ENCODE results near the gene NUCB2.
"Not testable (repeated sequence)": the region's sequence is repeated elsewhere in the genome, so short reads cannot be mapped to it uniquely, and the experiment has no call there.

Gene NUCB2

DNA sequence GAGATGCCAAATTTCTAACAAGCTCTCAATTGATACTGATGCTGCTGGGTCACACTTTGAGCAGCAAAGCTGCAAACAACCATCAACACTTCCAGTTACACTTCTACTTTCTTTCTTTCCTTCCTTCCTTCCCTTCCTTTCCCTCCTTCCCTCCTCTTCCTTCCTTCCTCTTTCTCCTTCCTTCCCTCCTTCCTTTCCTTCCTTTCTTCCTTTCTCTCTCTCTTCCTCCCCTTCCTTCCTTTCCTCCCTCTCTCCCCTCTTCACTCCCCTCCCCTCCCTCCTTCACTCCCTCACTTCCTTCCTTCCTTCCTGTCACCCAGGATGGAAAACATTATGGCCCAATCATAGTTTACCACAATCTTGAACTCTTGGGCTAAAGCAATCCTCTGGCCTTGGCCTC, 35.8 kb upstream of the NUCB2 start:
- Histone ChIP-seq H3K27ac (replicated peaks) (no peak overlapping the region), H3K4me3 (replicated peaks; ENCODE audit: insufficient read depth, low read length) (no peak overlapping the region), H3K27me3 (ENCODE audit: insufficient read depth, poor library complexity, severe bottlenecking) (no peaks in the 10 kb centered on the region)
- DNase-seq (ENCODE audit: low read depth in 1 of 2, low spot score in 1 of 2), result no peak
- TF ChIP-seq REST (IDR thresholded peaks at IDR 0.05; ENCODE audit: insufficient replicate concordance, low read depth) (no peak), SPI1 (IDR thresholded peaks at IDR 0.05; ENCODE audit: borderline replicate concordance, low read depth) (no peak), GABPA (IDR thresholded peaks at IDR 0.05; ENCODE audit: low read depth) (no peak), POLR2AphosphoS5 (IDR thresholded peaks at IDR 0.05; ENCODE audit: low read depth) (no peak), CTCF (IDR thresholded peaks at IDR 0.05; ENCODE audit: insufficient read depth, low read length) (no peak)

GRCh38 chr11:17242954-17243353, 33.6 kb upstream of the NUCB2 start:
- H3K4me3 ChIP-seq (replicated peaks; ENCODE audit: insufficient read depth, low read length); DNase-seq (ENCODE audit: low read depth in 1 of 2, low spot score in 1 of 2); H3K27me3 ChIP-seq (ENCODE audit: insufficient read depth, poor library complexity, severe bottlenecking); H3K27ac ChIP-seq (replicated peaks): not testable (repeated sequence)

- H3K4me3 ChIP-seq (replicated peaks; ENCODE audit: insufficient read depth, low read length), result no peak overlapping the region
- TF ChIP-seq REST (IDR thresholded peaks at IDR 0.05; ENCODE audit: insufficient replicate concordance, low read depth) (no peak), POLR2AphosphoS5 (IDR thresholded peaks at IDR 0.05; ENCODE audit: low read depth) (no peak), GABPA (IDR thresholded peaks at IDR 0.05; ENCODE audit: low read depth) (no peak), CTCF (IDR thresholded peaks at IDR 0.05; ENCODE audit: insufficient read depth, low read length) (no peak), SPI1 (IDR thresholded peaks at IDR 0.05; ENCODE audit: borderline replicate concordance, low read depth) (no peak)
- no peaks in the 10 kb centered on the region for H3K27me3 ChIP-seq (ENCODE audit: insufficient read depth, poor library complexity, severe bottlenecking)
- peak overlapping the region; percentile 1 for H3K27ac ChIP-seq (replicated peaks)
- DNase-seq (ENCODE audit: low read depth in 1 of 2, low spot score in 1 of 2), result no peak
Measured at GRCh38 chr11:17244046-17244445, 32.5 kb upstream of the NUCB2 start.

DNA sequence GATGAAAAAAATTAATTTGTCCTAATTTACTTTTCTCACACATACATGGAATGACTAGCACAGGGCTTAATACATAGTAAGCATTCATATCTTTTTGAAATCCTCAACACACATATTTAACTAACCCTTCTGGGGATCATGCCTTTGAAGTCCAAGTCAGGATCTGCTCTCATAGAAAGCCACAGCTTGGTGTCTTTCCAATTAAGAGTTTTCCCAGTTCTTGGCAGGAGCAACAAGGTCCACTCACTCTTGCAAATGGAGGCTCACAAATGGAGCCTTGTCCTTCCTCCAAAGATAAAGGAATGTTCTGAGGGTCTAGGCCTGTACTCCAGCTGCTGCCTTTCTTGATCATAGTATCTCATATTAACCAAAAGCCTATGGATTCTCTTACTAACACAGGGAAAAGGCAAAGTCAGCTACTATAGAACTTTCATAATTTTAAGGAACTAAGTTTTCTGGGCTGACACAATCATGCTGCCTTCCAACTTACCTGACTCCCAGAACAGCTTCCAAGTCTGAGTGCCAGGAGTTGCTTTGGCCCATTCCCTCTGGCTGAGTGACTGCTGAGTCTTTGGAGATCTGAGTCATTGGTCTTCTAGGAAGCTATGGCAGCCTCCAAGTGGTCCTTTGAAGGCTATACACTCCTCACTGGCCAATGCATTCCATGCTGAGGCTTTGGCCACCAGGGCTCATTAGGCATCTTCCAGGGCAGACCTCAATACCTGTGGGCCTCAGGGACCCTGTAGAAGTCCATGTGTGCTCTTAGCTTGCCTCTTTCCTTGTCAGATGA, 25.8 kb upstream of the NUCB2 start:
- no peak for TF ChIP-seq CTCF (IDR thresholded peaks at IDR 0.05; ENCODE audit: insufficient read depth, low read length)
- no peak for TF ChIP-seq REST (IDR thresholded peaks at IDR 0.05; ENCODE audit: insufficient replicate concordance, low read depth)
- TF ChIP-seq SPI1 (IDR thresholded peaks at IDR 0.05; ENCODE audit: borderline replicate concordance, low read depth), result no peak
- no peak for TF ChIP-seq GABPA (IDR thresholded peaks at IDR 0.05; ENCODE audit: low read depth)
- TF ChIP-seq POLR2AphosphoS5 (IDR thresholded peaks at IDR 0.05; ENCODE audit: low read depth), result no peak
- no peak overlapping the region for H3K27ac ChIP-seq (replicated peaks)
- no peak overlapping the region for H3K4me3 ChIP-seq (replicated peaks; ENCODE audit: insufficient read depth, low read length)
- no peaks in the 10 kb centered on the region for H3K27me3 ChIP-seq (ENCODE audit: insufficient read depth, poor library complexity, severe bottlenecking)
- DNase-seq (ENCODE audit: low read depth in 1 of 2, low spot score in 1 of 2), result no peak
